ENCODE measurements around the gene RASGRP1.

GRCh38 chr15:38525489-38525888 is 39.1 kb downstream of the RASGRP1 start:
- TF ChIP-seq GATA3 (IDR thresholded peaks at IDR 0.05; ENCODE audit: low read depth, low read length) (no peak), GATA2 (IDR thresholded peaks at IDR 0.05; ENCODE audit: low read depth, low read length) (no peak)
